NT2/D1 (cell line): ENCODE results near the gene SRGAP3.

ENCODE experiments used
- YY1 ChIP-seq: IDR thresholded peaks from 2 replicates; pipeline ENCODE4 v1.6.1; 2011; ENCODE audit not compliant: insufficient read length, insufficient read depth
- ZNF274 ChIP-seq: IDR thresholded peaks from 2 replicates; pipeline ENCODE4 v1.6.1; 2011; ENCODE audit warnings: mild to moderate bottlenecking, low read depth, low read length

- TF ChIP-seq YY1 (no peak), ZNF274 (no peak)
These were observed 19.6 kb downstream of the SRGAP3 start for GRCh38 chr3:9229879-9230278.
